ENCODE results near the gene SLC16A5. TPM values are rescaled to one million over a fixed set of nuclear protein-coding genes. Genes with fewer than 3 reads are reported as not detected.

The SLC16A5 gene
- total RNA-seq, 1 donor: 2.8 TPM

DNA sequence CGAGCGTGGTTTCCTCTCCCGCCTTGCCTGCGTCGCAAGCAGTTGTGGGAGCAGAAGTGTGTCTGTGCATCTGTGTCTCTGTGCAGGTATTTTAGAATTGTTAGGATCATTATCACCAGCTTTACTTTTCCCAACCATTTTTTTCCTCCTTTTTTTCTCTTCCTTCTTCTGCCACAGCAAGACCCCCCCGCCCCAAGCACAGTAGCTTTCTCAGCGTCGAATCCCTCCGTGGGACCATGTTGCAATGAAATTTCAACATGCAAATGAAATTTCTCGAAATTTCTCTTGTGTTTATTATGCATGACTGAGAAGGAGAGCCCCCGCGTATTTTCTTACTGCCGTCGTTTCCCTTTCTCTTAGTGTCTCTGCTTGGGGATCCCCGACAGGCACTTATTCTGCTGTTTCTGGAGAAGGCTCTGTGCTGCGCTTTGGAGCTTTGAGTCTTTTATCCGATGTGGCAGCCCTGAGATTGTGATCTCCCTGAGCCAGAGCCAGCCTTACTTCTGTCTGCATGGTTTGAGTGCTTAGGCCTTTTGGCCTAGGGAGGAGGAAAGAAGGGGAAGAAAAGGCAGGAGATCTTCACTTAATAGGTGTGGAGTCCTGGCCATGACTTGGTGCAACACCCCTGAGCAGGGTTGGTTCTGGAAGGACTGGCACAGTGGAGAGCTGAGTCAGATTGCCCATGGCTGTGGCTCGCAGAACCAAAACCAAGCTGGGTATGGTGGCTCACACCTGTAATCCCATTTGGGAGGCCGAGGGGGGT, 27.0 kb downstream of the SLC16A5 start:
- TF ChIP-seq, protein P1, sequence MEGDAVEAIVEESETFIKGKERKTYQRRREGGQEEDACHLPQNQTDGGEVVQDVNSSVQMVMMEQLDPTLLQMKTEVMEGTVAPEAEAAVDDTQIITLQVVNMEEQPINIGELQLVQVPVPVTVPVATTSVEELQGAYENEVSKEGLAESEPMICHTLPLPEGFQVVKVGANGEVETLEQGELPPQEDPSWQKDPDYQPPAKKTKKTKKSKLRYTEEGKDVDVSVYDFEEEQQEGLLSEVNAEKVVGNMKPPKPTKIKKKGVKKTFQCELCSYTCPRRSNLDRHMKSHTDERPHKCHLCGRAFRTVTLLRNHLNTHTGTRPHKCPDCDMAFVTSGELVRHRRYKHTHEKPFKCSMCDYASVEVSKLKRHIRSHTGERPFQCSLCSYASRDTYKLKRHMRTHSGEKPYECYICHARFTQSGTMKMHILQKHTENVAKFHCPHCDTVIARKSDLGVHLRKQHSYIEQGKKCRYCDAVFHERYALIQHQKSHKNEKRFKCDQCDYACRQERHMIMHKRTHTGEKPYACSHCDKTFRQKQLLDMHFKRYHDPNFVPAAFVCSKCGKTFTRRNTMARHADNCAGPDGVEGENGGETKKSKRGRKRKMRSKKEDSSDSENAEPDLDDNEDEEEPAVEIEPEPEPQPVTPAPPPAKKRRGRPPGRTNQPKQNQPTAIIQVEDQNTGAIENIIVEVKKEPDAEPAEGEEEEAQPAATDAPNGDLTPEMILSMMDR (IDR thresholded peaks at IDR 0.05; ENCODE audit: insufficient read depth, low read length): no peak
- no peak for DNase-seq (ENCODE audit: low read depth)
- peak overlapping the region; percentile 68 for H3K4me3 ChIP-seq (ENCODE audit: low read depth, low read length)

DNA sequence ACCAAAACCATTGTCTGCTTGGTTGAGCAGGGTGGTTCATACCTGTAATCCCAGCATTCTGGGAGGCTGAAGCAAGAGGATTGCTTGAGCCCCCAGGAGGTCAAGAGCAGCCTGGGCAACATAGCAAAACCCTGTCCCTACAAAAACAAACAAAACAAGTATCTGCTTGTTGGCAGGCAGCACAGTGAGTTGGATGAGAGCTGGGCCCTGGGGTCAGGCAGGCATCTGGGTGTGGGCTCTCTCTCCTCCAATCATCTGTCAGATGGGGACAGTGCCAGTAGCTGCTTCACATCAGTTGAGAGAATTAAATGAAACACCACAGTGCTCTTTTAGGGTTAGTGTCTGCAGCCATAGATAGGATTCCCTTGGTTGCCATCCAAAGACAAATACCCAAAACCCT, 27.8 kb downstream of the SLC16A5 start:
- no peak for DNase-seq (ENCODE audit: low read depth)
- H3K4me3 ChIP-seq (ENCODE audit: low read depth, low read length): no peak overlapping the region
- TF ChIP-seq, protein P1 (IDR thresholded peaks at IDR 0.05; ENCODE audit: insufficient read depth, low read length): no peak

DNA sequence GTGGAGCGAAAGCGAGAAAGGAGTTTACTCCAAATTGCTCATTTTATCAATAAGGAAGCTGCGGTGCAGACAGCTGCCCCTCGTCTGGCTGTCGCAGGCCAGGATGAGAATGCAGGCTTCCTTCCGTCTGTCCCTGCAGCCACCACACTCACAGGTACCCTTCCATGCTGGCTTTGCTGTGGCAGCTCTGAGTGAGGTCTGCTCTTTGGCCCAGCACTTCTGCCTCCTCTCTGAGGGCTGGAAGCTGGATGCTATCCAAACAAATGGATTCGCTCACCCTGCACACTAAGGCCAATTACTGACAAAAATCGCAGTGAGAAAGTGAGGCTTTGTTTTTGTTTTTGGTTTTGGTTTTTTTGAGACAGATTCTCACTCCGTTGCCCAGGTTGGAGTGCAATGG, 29.0 kb downstream of the SLC16A5 start:
- TF ChIP-seq, protein P1 (IDR thresholded peaks at IDR 0.05; ENCODE audit: insufficient read depth, low read length): no peak
- peak; percentile 37 for DNase-seq (ENCODE audit: low read depth)
- no peak overlapping the region for H3K4me3 ChIP-seq (ENCODE audit: low read depth, low read length)

DNA sequence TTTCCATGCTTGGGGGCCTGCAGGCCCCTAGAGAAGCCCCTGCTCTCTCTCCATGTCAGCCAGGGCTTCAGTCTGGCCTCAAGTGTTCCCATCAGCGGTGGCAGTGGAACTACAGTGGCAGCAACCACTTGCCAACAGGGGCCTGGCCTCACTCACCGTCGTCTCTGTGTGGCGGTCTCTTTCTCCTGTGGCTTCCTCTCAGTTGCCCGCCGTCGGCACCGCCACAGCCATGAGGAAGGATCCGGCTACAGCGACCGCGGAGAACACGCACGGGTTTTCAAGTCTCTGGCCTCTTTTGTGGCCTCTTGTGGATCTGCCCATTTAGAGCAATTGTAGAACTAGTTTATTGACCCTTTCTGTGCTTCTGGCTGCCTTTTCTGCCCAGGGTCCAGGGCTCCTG, 30.6 kb downstream of the SLC16A5 start:
- no peak for DNase-seq (ENCODE audit: low read depth)
- no peak overlapping the region for H3K4me3 ChIP-seq (ENCODE audit: low read depth, low read length)
- TF ChIP-seq, protein P1 (IDR thresholded peaks at IDR 0.05; ENCODE audit: insufficient read depth, low read length): no peak

DNA sequence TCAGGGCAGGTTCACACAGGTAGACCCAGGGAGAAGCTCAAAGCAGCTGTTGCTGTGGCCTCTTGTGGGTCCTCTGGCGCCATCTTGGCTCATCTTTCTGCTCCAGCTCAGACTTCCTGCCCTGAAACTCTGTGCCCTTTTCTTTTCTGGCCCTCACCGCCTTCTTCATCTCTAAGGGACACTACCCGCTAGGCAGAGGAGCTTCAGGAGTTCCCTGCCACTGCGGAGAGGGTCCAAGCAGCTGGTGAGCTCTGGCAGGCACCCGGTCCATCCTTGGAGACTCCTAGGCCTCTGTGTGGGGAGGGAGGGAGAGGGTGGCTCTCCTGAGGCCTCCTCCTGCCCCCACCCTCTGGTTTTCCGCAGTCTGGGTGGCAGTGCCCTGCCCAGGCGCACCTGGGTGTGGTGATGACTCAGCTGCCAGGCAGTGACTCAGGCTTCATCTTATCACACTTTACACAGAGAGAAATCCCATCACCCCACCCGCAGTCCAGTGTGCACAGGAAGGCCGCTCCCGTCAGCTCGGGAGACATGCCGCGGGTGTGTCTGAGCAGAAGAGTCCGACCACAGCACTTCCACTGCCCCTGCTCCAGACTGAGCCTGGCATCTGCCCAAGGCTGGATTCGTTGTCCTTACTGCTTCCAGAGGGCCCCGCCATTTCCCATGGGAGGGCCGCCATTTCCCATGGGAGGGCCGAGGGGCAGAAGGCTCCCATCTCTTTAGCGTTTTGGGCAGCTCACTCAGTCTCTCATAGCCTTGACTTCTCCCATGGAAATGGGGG, 36.5 kb downstream of the SLC16A5 start:
- peak; percentile 43 for DNase-seq (ENCODE audit: low read depth)
- TF ChIP-seq, protein P1 (IDR thresholded peaks at IDR 0.05; ENCODE audit: insufficient read depth, low read length): no peak
- no peak overlapping the region for H3K4me3 ChIP-seq (ENCODE audit: low read depth, low read length)

DNA sequence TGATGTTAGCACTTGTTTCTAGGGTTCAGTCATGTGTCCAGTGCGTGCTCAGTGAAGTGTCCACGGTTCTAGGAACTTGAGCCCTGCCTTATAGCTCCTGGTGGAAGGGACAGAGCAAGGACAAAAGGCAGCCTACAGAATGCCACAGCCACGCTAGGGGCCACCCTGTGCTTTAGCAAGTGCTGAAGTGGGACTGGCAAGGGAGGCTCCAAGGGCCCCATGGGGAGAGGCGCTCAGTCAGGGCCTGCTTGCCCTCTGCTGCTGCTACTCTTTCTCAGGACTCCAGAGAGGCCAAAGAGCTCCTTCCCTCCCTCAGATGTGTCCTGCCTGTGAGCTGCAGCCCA, 37.0 kb downstream of the SLC16A5 start:
- H3K4me3 ChIP-seq (ENCODE audit: low read depth, low read length): no peak overlapping the region
- TF ChIP-seq, protein P1 (IDR thresholded peaks at IDR 0.05; ENCODE audit: insufficient read depth, low read length): no peak
- DNase-seq (ENCODE audit: low read depth): no peak

Data from fibroblast of the aortic adventitia (primary cell).